NT2/D1 (cell line): Measurements from ENCODE around the gene NT5C3B.

Experiments
- YY1 ChIP-seq: IDR thresholded peaks from 2 replicates; pipeline ENCODE4 v1.6.1; 2011; ENCODE audit not compliant: insufficient read length, insufficient read depth
- ZNF274 ChIP-seq: IDR thresholded peaks from 2 replicates; pipeline ENCODE4 v1.6.1; 2011; ENCODE audit warnings: mild to moderate bottlenecking, low read depth, low read length

- TF ChIP-seq ZNF274, result no peak
- no peak for TF ChIP-seq YY1
Measured at GRCh38 chr17:41813152-41813680, 22.8 kb downstream of the NT5C3B start.
